Hepatocyte (in vitro differentiated cells): ENCODE data around the gene MLIP. TPM values are rescaled to one million over a fixed set of nuclear protein-coding genes. Genes with fewer than 3 reads are reported as not detected.

Source experiments
- DNase-seq: peaks from one replicate; pipeline ENCODE4 v3.0.0-alpha.2; 2016; ENCODE audit warnings: low spot score
- H2AFZ ChIP-seq: fragments of 200-600 bp; sonication (generic); 2 replicates; pipeline ENCODE4 v1.6.0; 2016; ENCODE audit warnings: antibody characterized with exemption, mild to moderate bottlenecking
- H3K27ac ChIP-seq: fragments of 200-600 bp; sonication (generic); 2 replicates; pipeline ENCODE4 v1.5.1; 2016; ENCODE audit warnings: mild to moderate bottlenecking
- H3K27me3 ChIP-seq: fragments of 200-600 bp; sonication (generic); 2 replicates; pipeline ENCODE4 v1.6.1; 2016
- H3K36me3 ChIP-seq: fragments of 200-600 bp; sonication (generic); replicated peaks from 2 replicates; pipeline ENCODE4 v1.5.1; 2016; ENCODE audit warnings: low read depth; ENCODE audit not compliant: insufficient read depth
- H3K4me1 ChIP-seq: fragments of 200-600 bp; sonication (generic); 2 replicates; pipeline ENCODE4 v1.5.1; 2016; ENCODE audit warnings: mild to moderate bottlenecking, moderate library complexity; ENCODE audit not compliant: insufficient read depth
- H3K4me2 ChIP-seq: fragments of 200-600 bp; sonication (generic); 2 replicates; pipeline ENCODE4 v1.6.0; 2016
- H3K4me3 ChIP-seq: fragments of 200-600 bp; sonication (generic); 2 replicates; pipeline ENCODE4 v1.5.1; 2016; ENCODE audit warnings: mild to moderate bottlenecking
- H3K79me2 ChIP-seq: fragments of 200-600 bp; sonication (generic); 2 replicates; pipeline ENCODE4 v1.6.0; 2017; ENCODE audit warnings: mild to moderate bottlenecking
- H3K9me2 ChIP-seq: fragments of 200-600 bp; sonication (generic); replicated peaks from 2 replicates; pipeline ENCODE4 v1.6.0; 2017; ENCODE audit warnings: mild to moderate bottlenecking; ENCODE audit not compliant: insufficient read depth
- H3K9me3 ChIP-seq: fragments of 200-600 bp; sonication (generic); 2 replicates; pipeline ENCODE4 v1.5.1; 2016; ENCODE audit warnings: low read depth, mild to moderate bottlenecking
- H4K20me1 ChIP-seq: fragments of 200-600 bp; sonication (generic); 2 replicates; pipeline ENCODE4 v1.6.0; 2016; ENCODE audit warnings: mild to moderate bottlenecking; ENCODE audit not compliant: insufficient read depth, poor library complexity, severe bottlenecking
- CTCF ChIP-seq: fragments of 200-600 bp; sonication (generic); IDR thresholded peaks from 2 replicates; pipeline ENCODE4 v1.5.1; 2016; ENCODE audit warnings: antibody characterized with exemption, mild to moderate bottlenecking; ENCODE audit not compliant: poor library complexity
- EZH2 ChIP-seq: fragments of 200-600 bp; sonication (generic); IDR thresholded peaks from 2 replicates; pipeline ENCODE4 v1.6.1; 2016; ENCODE audit warnings: antibody characterized with exemption, mild to moderate bottlenecking, borderline replicate concordance
- EZH2phosphoT487 ChIP-seq: fragments of 200-600 bp; sonication (generic); IDR thresholded peaks from one replicate; pipeline ENCODE4 v1.6.1; 2018; ENCODE audit warnings: antibody characterized with exemption, mild to moderate bottlenecking, low read depth, moderate library complexity; ENCODE audit not compliant: unreplicated experiment, severe bottlenecking
- WGBS: methylation state at CpG from one replicate; pipeline ENCODE4 v1.1.6; 2016; ENCODE audit warnings: low lambda C conversion rate; ENCODE audit errors: missing lambda C conversion rate; 5-methylcytosine and 5-hydroxymethylcytosine counted together
- polyA plus RNA-seq: library from polyadenylated mRNA; unstranded; fragments of >200 nt; fragmentation: Nextera tagmentation; extraction: Ambion mirVana; gene quantifications from 2 replicates; pipeline ENCODE4 v1.2.1, GENCODE V29; 2016
- total RNA-seq: library from RNA; depleted of rRNA; stranded (reverse); fragments of >200 nt; gene quantifications from 2 replicates; pipeline ENCODE4 v1.2.3, GENCODE V29; 2014

The MLIP gene
- total and polyA plus RNA-seq, 2 experiments from 2014 or later: 1.2 to 1.5 TPM

- TF ChIP-seq EZH2 (no peak), EZH2phosphoT487 (no peak)
- H4K20me1 ChIP-seq: no peaks in the 10 kb centered on the region
- WGBS: 70% methylated on average over 2 of the region's 2 CpGs
Measured at GRCh38 chr6:54234539-54234938, 123.3 kb downstream of the MLIP start.

DNA sequence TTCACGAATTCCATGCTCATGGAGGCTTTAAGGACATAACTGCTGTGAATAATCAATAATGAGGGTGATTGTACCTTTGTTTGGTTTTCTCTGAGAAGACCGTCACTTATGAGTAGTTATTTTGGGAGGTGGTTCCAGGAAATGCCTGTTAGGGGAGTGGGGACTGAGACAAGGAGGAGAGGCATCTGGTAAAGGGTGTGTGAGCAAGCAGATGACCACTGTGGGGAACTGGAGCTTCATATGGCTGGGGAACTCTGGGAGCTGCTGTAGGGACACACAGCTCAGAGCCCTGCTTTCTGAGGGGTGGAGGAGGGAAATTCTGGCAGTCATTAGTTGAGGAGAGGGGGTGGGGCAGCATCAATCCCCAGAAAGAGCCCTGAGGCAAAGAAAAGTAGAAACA, 125.7 kb downstream of the MLIP start:
- Histone ChIP-seq H3K4me2 (no peak overlapping the region), H4K20me1 (no peaks in the 10 kb centered on the region), H3K4me3 (no peak overlapping the region), H3K9me3 (no peaks in the 10 kb centered on the region), H3K9me2 (no peaks in the 10 kb centered on the region), H2AFZ (no peak overlapping the region), H3K36me3 (no peaks in the 10 kb centered on the region), H3K27ac (no peak overlapping the region), H3K4me1 (no peaks in the 10 kb centered on the region), H3K79me2 (no peaks in the 10 kb centered on the region), H3K27me3 (no peaks in the 10 kb centered on the region)
- 62% methylated on average over 2 of the region's 2 CpGs for WGBS
- TF ChIP-seq EZH2phosphoT487 (no peak), CTCF (no peak), EZH2 (no peak)
- DNase-seq: no peak

More at GRCh38 chr6:54234539-54234938, 123.3 kb downstream of the MLIP start:
- no peaks in the 10 kb centered on the region for H3K79me2 ChIP-seq
- H3K9me3 ChIP-seq: no peaks in the 10 kb centered on the region
- no peaks in the 10 kb centered on the region for H3K9me2 ChIP-seq
- no peaks in the 10 kb centered on the region for H3K4me1 ChIP-seq
- H3K27me3 ChIP-seq: no peaks in the 10 kb centered on the region
- peak overlapping the region; percentile 37 for H3K4me2 ChIP-seq
- DNase-seq: peak; percentile 4
- no peak overlapping the region for H3K4me3 ChIP-seq
- no peak overlapping the region for H3K27ac ChIP-seq
- H2AFZ ChIP-seq: no peak overlapping the region
- H3K36me3 ChIP-seq: no peaks in the 10 kb centered on the region

GRCh38 chr6:54238396-54238795, 127.2 kb downstream of the MLIP start:
- H3K27ac ChIP-seq: no peak overlapping the region
- H3K79me2 ChIP-seq: no peaks in the 10 kb centered on the region
- H2AFZ ChIP-seq: no peak overlapping the region
- no peaks in the 10 kb centered on the region for H3K4me1 ChIP-seq
- no peak for TF ChIP-seq CTCF
- TF ChIP-seq EZH2phosphoT487: no peak
- TF ChIP-seq EZH2: no peak
- H4K20me1 ChIP-seq: no peaks in the 10 kb centered on the region
- H3K27me3 ChIP-seq: no peaks in the 10 kb centered on the region
- WGBS: 33% methylated on average over 1 of the region's 1 CpG
- H3K4me3 ChIP-seq: no peak overlapping the region
- H3K36me3 ChIP-seq: no peaks in the 10 kb centered on the region
- H3K4me2 ChIP-seq: peak overlapping the region; percentile 10
- no peaks in the 10 kb centered on the region for H3K9me2 ChIP-seq
- no peaks in the 10 kb centered on the region for H3K9me3 ChIP-seq
- DNase-seq: peak; percentile 29

DNA sequence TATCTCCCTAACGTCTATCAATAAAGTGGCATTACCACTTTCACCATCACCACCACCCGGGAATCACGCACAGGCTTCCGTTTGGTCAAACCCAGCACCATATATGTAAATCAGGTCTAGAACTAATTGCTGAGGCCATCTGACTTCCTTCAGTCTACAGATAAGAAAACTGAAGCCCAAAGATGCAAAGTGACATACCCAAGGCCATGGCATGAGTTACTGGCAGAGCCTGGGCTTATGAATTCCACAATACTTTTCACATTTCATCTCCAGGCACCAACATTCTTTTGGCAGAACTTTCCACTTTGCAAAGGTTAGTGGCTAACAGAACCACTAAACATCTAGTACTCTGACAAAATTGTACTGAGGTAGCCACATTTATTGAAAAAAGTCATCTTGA, 132.5 kb downstream of the MLIP start:
- H3K4me1 ChIP-seq: no peaks in the 10 kb centered on the region
- DNase-seq: no peak
- H3K9me2 ChIP-seq: no peaks in the 10 kb centered on the region
- no peaks in the 10 kb centered on the region for H3K79me2 ChIP-seq
- no peak overlapping the region for H3K4me3 ChIP-seq
- H3K27me3 ChIP-seq: no peaks in the 10 kb centered on the region
- no peak for TF ChIP-seq EZH2
- TF ChIP-seq EZH2phosphoT487: no peak
- no peak for TF ChIP-seq CTCF
- no peak overlapping the region for H2AFZ ChIP-seq
- no peak overlapping the region for H3K4me2 ChIP-seq
- no peaks in the 10 kb centered on the region for H4K20me1 ChIP-seq
- no peak overlapping the region for H3K27ac ChIP-seq
- 92% methylated on average over 4 of the region's 4 CpGs for WGBS
- no peaks in the 10 kb centered on the region for H3K9me3 ChIP-seq
- no peaks in the 10 kb centered on the region for H3K36me3 ChIP-seq
